ENCODE data around the gene TMEM132D.

TMEM132D gene

DNA sequence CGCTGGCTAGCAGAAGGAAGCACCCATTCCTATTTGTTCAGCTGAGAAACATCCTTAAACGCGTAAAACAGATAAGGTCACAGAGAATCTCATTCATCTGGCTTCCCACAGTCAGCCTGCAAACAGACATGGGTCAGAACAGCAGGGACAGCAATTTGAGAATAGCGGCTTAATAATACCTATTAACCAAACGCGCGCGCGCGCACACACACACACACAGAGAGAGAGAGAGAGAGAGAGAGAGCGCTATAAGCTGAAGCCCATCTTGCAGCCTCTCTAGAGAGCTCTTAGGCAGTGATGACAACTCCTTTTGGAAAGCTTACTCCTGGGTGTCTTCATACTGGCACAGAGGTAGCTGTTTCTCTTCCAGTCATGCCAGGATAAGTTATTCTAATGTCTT lies 26.4 kb downstream of the TMEM132D start:
- DNase-seq (ENCODE audit: extremely low spot score), result no peak
- TF ChIP-seq, protein P1, sequence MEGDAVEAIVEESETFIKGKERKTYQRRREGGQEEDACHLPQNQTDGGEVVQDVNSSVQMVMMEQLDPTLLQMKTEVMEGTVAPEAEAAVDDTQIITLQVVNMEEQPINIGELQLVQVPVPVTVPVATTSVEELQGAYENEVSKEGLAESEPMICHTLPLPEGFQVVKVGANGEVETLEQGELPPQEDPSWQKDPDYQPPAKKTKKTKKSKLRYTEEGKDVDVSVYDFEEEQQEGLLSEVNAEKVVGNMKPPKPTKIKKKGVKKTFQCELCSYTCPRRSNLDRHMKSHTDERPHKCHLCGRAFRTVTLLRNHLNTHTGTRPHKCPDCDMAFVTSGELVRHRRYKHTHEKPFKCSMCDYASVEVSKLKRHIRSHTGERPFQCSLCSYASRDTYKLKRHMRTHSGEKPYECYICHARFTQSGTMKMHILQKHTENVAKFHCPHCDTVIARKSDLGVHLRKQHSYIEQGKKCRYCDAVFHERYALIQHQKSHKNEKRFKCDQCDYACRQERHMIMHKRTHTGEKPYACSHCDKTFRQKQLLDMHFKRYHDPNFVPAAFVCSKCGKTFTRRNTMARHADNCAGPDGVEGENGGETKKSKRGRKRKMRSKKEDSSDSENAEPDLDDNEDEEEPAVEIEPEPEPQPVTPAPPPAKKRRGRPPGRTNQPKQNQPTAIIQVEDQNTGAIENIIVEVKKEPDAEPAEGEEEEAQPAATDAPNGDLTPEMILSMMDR (IDR thresholded peaks at IDR 0.05; ENCODE audit: control extremely low read depth, extremely low read depth, low read depth, missing control alignments), result no peak
- ChIA-PET CTCF (no interaction called here), POLR2A (no interaction called here)

GRCh38 chr12:129873833-129874208 lies 30.0 kb downstream of the TMEM132D start:
- CTCF ChIA-PET, result no interaction called here
- POLR2A ChIA-PET, result no interaction called here
- no peak for DNase-seq (ENCODE audit: extremely low spot score)
- TF ChIP-seq, protein P1 (IDR thresholded peaks at IDR 0.05; ENCODE audit: control extremely low read depth, extremely low read depth, low read depth, missing control alignments), result no peak

GRCh38 chr12:129873111-129873832 lies 30.6 kb downstream of the TMEM132D start:
- TF ChIP-seq, protein P1 (IDR thresholded peaks at IDR 0.05; ENCODE audit: control extremely low read depth, extremely low read depth, low read depth, missing control alignments), result no peak
- ChIA-PET POLR2A (no interaction called here), CTCF (no interaction called here)
- DNase-seq (ENCODE audit: extremely low spot score), result no peak

- DNase-seq (ENCODE audit: extremely low spot score), result no peak
- ChIA-PET POLR2A (no interaction called here), CTCF (no interaction called here)
- TF ChIP-seq, protein P1 (IDR thresholded peaks at IDR 0.05; ENCODE audit: control extremely low read depth, extremely low read depth, low read depth, missing control alignments), result no peak
Observed at GRCh38 chr12:129871991-129872972, 31.5 kb downstream of the TMEM132D start.

DNA sequence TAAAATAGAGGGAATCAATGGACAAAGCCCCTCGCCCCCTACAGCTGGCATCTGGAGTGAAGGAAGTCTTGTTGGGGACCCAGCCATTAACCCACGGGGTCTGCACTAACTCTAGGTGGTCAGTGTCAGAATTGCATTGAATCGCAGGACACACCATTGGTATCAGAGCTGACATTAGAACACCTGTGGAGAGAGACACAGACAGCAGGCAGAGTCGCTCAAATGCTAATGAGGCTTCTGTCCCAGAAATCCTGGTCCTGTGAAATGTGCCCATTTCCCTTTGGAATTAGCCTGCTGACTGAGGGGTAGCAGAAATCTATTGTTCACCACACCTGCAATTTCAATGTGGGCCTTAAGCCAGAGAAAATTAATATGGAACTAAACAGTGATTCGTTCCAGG lies 33.0 kb downstream of the TMEM132D start:
- ChIA-PET POLR2A (no interaction called here), CTCF (no interaction called here)
- no peak for DNase-seq (ENCODE audit: extremely low spot score)
- TF ChIP-seq, protein P1 (IDR thresholded peaks at IDR 0.05; ENCODE audit: control extremely low read depth, extremely low read depth, low read depth, missing control alignments), result no peak

- CTCF ChIA-PET, result interaction anchor here (1.3 kb wide), 1 partner anchor 41 kb away, joined by 3 read pairs; no protein-coding TSS in a partner anchor
- TF ChIP-seq, protein P1 (IDR thresholded peaks at IDR 0.05; ENCODE audit: control extremely low read depth, extremely low read depth, low read depth, missing control alignments), result no peak
- POLR2A ChIA-PET, result no interaction called here
- no peak for DNase-seq (ENCODE audit: extremely low spot score)
Observed at GRCh38 chr12:129870136-129870535, 33.7 kb downstream of the TMEM132D start.

All from GM10248 (cell line).